ENCODE data around the gene FGF4. TPM values are rescaled to one million over a fixed set of nuclear protein-coding genes. Genes with fewer than 3 reads are reported as not detected.

The FGF4 gene
- total and polyA plus RNA-seq, 2 donors: 0.09 to 0.14 TPM

GRCh38 chr11:69744435-69744834 is 30.7 kb downstream of the FGF4 start:
- H3K4me1 ChIP-seq (ENCODE audit: control insufficient read depth in 2 of 2, insufficient read depth in 2 of 2, low read length in 2 of 2): no peaks in the 10 kb centered on the region
- no peaks in the 10 kb centered on the region for H3K36me3 ChIP-seq (ENCODE audit: control insufficient read depth in 2 of 2, insufficient read depth in 2 of 2, low read length in 1 of 2)
- H3K27ac ChIP-seq (ENCODE audit: low read depth in 1 of 2, low read length in 1 of 2): no peak overlapping the region
- H3K4me3 ChIP-seq (ENCODE audit: low read length in 2 of 2): no peak overlapping the region
- H3K9me3 ChIP-seq (ENCODE audit: control insufficient read depth in 2 of 2, insufficient read depth in 1 of 2, low read length in 1 of 2): no peaks in the 10 kb centered on the region
- DNase-seq (ENCODE audit: low read depth in 6 of 9, low spot score in 9 of 9): no peak
- 69% methylated on average over 7 of the region's 7 CpGs for WGBS
- peaks cover 0 to 22% of the 10 kb centered on the region in 2 donors for H3K27me3 ChIP-seq (ENCODE audit: control insufficient read depth in 2 of 2, insufficient read depth in 1 of 2, low read length in 1 of 2)

DNA sequence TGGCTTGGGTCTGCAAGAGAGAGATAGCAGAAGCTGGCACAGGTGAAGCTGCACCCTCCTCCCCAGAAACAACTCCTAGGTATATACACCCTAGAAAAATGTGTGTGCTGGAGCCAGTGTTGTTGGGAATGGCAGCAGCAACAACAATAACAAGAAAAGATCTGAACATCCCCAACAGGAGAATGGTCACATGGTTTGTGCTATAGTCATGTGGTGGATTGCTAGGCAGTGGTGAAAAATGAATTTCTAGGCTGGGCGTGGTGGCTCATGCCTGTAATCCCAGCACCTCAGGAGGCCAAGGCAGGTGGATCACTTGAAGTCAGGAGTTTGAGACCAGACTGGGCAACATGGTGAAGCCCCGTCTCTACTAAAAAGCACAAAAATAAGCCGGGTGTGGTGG is 40.3 kb downstream of the FGF4 start:
- H3K27ac ChIP-seq (ENCODE audit: low read depth in 1 of 2, low read length in 1 of 2): no peak overlapping the region
- H3K27me3 ChIP-seq (ENCODE audit: control insufficient read depth in 2 of 2, insufficient read depth in 1 of 2, low read length in 1 of 2): peaks cover 5 to 18% of the 10 kb centered on the region in 2 donors
- WGBS: 97% methylated on average over 3 of the region's 3 CpGs
- H3K36me3 ChIP-seq (ENCODE audit: control insufficient read depth in 2 of 2, insufficient read depth in 2 of 2, low read length in 1 of 2): no peaks in the 10 kb centered on the region
- peaks cover 0 to 16% of the 10 kb centered on the region in 2 donors for H3K9me3 ChIP-seq (ENCODE audit: control insufficient read depth in 2 of 2, insufficient read depth in 1 of 2, low read length in 1 of 2)
- DNase-seq (ENCODE audit: low read depth in 6 of 9, low spot score in 9 of 9): no peak
- no peaks in the 10 kb centered on the region for H3K4me1 ChIP-seq (ENCODE audit: control insufficient read depth in 2 of 2, insufficient read depth in 2 of 2, low read length in 2 of 2)
- no peak overlapping the region for H3K4me3 ChIP-seq (ENCODE audit: low read length in 2 of 2)

- Histone ChIP-seq H3K4me3 (ENCODE audit: low read length in 2 of 2) (no peak overlapping the region), H3K27ac (ENCODE audit: low read depth in 1 of 2, low read length in 1 of 2) (no peak overlapping the region), H3K9me3 (ENCODE audit: control insufficient read depth in 2 of 2, insufficient read depth in 1 of 2, low read length in 1 of 2) (peaks cover 0 to 16% of the 10 kb centered on the region in 2 donors), H3K4me1 (ENCODE audit: control insufficient read depth in 2 of 2, insufficient read depth in 2 of 2, low read length in 2 of 2) (peaks cover 0 to under 1% of the 10 kb centered on the region in 2 donors), H3K36me3 (ENCODE audit: control insufficient read depth in 2 of 2, insufficient read depth in 2 of 2, low read length in 1 of 2) (no peaks in the 10 kb centered on the region), H3K27me3 (ENCODE audit: control insufficient read depth in 2 of 2, insufficient read depth in 1 of 2, low read length in 1 of 2) (peaks cover 5 to 18% of the 10 kb centered on the region in 2 donors)
- 97% methylated on average over 2 of the region's 2 CpGs for WGBS
- DNase-seq (ENCODE audit: low read depth in 6 of 9, low spot score in 9 of 9): no peak
Observed at GRCh38 chr11:69734367-69734766, 40.8 kb downstream of the FGF4 start.

DNA sequence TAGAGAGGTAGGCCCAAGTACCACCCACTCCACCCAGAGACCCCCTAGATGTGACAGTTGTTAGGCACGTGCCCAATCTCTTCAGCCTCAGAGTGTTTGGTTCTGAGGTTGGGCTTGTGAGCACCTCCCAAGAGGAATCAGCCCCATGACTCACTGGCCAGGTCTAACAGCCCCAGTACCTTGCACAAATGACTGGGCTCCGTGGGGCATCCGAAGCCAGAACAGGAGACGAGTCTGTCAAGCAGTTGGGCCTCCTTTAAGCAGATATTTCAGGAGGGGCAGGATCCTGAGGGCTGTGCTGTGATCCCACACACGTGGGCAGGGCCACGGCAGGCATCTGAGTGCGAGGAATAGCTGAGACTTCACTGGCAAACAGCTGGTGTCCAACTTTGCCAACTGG is 42.2 kb downstream of the FGF4 start:
- 78% methylated on average over 7 of the region's 7 CpGs for WGBS
- Histone ChIP-seq H3K4me1 (ENCODE audit: control insufficient read depth in 2 of 2, insufficient read depth in 2 of 2, low read length in 2 of 2) (peaks cover 9 to 15% of the 10 kb centered on the region in 2 donors), H3K27ac (ENCODE audit: low read depth in 1 of 2, low read length in 1 of 2) (no peak overlapping the region), H3K4me3 (ENCODE audit: low read length in 2 of 2) (no peak overlapping the region), H3K36me3 (ENCODE audit: control insufficient read depth in 2 of 2, insufficient read depth in 2 of 2, low read length in 1 of 2) (no peaks in the 10 kb centered on the region), H3K9me3 (ENCODE audit: control insufficient read depth in 2 of 2, insufficient read depth in 1 of 2, low read length in 1 of 2) (peaks cover 0 to 8% of the 10 kb centered on the region in 2 donors), H3K27me3 (ENCODE audit: control insufficient read depth in 2 of 2, insufficient read depth in 1 of 2, low read length in 1 of 2) (peaks cover 5 to 27% of the 10 kb centered on the region in 2 donors)
- DNase-seq (ENCODE audit: low read depth in 6 of 9, low spot score in 9 of 9): no peak

GRCh38 chr11:69731110-69731509 is 44.0 kb downstream of the FGF4 start:
- Histone ChIP-seq H3K4me1 (ENCODE audit: control insufficient read depth in 2 of 2, insufficient read depth in 2 of 2, low read length in 2 of 2) (peaks cover 26 to 33% of the 10 kb centered on the region in 2 donors), H3K4me3 (ENCODE audit: low read length in 2 of 2) (no peak overlapping the region), H3K27me3 (ENCODE audit: control insufficient read depth in 2 of 2, insufficient read depth in 1 of 2, low read length in 1 of 2) (peaks cover 5 to 42% of the 10 kb centered on the region in 2 donors), H3K9me3 (ENCODE audit: control insufficient read depth in 2 of 2, insufficient read depth in 1 of 2, low read length in 1 of 2) (peaks cover 0 to 8% of the 10 kb centered on the region in 2 donors), H3K36me3 (ENCODE audit: control insufficient read depth in 2 of 2, insufficient read depth in 2 of 2, low read length in 1 of 2) (no peaks in the 10 kb centered on the region), H3K27ac (ENCODE audit: low read depth in 1 of 2, low read length in 1 of 2) (no peak overlapping the region)
- WGBS: 88% methylated on average over 11 of the region's 11 CpGs
- DNase-seq (ENCODE audit: low read depth in 6 of 9, low spot score in 9 of 9): no peak

DNA sequence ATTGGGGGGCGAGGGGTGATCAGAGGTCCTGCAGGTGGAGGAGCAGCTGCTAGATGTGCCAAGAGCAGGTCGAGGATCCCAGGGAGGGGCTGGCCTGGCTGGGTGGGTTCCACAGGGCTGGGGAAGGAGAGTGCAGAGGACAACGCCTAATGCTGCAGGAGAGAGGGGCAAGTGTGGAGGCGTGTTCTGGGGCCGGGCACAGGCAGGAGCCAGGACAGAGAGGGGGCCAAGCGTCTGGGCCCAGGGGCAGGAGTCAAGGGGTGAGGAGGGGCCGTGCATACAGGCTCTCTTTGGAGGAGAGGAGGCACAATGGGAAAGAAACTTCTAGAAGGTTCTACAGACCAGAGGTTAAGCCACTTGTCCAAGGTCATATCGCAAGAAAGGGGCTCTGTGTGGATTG is 44.6 kb downstream of the FGF4 start:
- peaks cover 0 to 8% of the 10 kb centered on the region in 2 donors for H3K9me3 ChIP-seq (ENCODE audit: control insufficient read depth in 2 of 2, insufficient read depth in 1 of 2, low read length in 1 of 2)
- H3K36me3 ChIP-seq (ENCODE audit: control insufficient read depth in 2 of 2, insufficient read depth in 2 of 2, low read length in 1 of 2): no peaks in the 10 kb centered on the region
- H3K4me1 ChIP-seq (ENCODE audit: control insufficient read depth in 2 of 2, insufficient read depth in 2 of 2, low read length in 2 of 2): peaks cover 30 to 38% of the 10 kb centered on the region in 2 donors
- DNase-seq (ENCODE audit: low read depth in 6 of 9, low spot score in 9 of 9): no peak
- H3K27ac ChIP-seq (ENCODE audit: low read depth in 1 of 2, low read length in 1 of 2): no peak overlapping the region
- no peak overlapping the region for H3K4me3 ChIP-seq (ENCODE audit: low read length in 2 of 2)
- H3K27me3 ChIP-seq (ENCODE audit: control insufficient read depth in 2 of 2, insufficient read depth in 1 of 2, low read length in 1 of 2): peaks cover 7 to 46% of the 10 kb centered on the region in 2 donors
- 91% methylated on average over 8 of the region's 8 CpGs for WGBS

DNA sequence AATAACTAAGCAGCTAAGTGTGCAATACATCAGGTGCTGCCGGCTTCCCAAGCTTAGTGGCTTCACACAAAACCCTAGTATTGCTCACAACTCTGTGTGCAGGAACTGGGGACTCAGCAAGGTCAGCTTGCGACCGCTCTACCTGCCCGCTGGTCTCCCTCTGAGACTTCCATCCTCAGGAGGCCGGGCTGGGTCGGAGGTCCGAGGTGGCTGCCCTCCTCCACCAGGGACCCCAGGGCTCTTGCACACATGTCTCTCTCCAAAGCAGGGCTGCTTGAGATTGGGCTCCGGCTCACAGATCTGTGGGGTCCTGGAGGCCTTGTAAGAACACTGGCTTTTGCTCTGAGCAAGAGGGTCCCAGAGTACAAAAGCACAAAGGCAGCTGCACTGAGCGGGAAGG is 45.9 kb downstream of the FGF4 start:
- H3K4me1 ChIP-seq (ENCODE audit: control insufficient read depth in 2 of 2, insufficient read depth in 2 of 2, low read length in 2 of 2): peaks cover 30 to 45% of the 10 kb centered on the region in 2 donors
- H3K27me3 ChIP-seq (ENCODE audit: control insufficient read depth in 2 of 2, insufficient read depth in 1 of 2, low read length in 1 of 2): peaks cover 7 to 46% of the 10 kb centered on the region in 2 donors
- no peaks in the 10 kb centered on the region for H3K36me3 ChIP-seq (ENCODE audit: control insufficient read depth in 2 of 2, insufficient read depth in 2 of 2, low read length in 1 of 2)
- WGBS: 94% methylated on average over 9 of the region's 9 CpGs
- H3K27ac ChIP-seq (ENCODE audit: low read depth in 1 of 2, low read length in 1 of 2): no peak overlapping the region
- DNase-seq (ENCODE audit: low read depth in 6 of 9, low spot score in 9 of 9): no peak
- no peak overlapping the region for H3K4me3 ChIP-seq (ENCODE audit: low read length in 2 of 2)
- H3K9me3 ChIP-seq (ENCODE audit: control insufficient read depth in 2 of 2, insufficient read depth in 1 of 2, low read length in 1 of 2): peaks cover 0 to 4% of the 10 kb centered on the region in 2 donors

DNA sequence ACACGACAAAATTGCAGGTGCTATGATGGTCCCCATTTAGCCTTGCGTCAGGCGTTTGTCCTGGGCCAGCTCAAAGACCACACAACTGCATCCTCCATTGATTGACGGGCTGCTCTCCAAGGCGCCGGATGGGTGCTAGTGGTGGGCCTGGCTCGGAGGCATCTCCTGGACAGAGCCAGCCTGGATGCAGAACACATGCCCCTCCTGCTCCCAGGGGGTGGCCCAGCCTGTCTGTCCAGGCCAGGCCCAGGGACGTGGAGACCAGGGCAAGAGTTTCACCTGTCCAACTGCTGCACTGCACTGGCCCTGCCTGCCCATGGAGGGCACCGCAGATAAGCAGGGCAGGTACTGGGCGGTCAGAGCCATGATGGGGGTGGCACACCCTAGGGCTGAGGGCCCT is 47.9 kb downstream of the FGF4 start:
- Histone ChIP-seq H3K27me3 (ENCODE audit: control insufficient read depth in 2 of 2, insufficient read depth in 1 of 2, low read length in 1 of 2) (peaks cover 6 to 53% of the 10 kb centered on the region in 2 donors), H3K36me3 (ENCODE audit: control insufficient read depth in 2 of 2, insufficient read depth in 2 of 2, low read length in 1 of 2) (no peaks in the 10 kb centered on the region), H3K4me1 (ENCODE audit: control insufficient read depth in 2 of 2, insufficient read depth in 2 of 2, low read length in 2 of 2) (peaks cover 30 to 45% of the 10 kb centered on the region in 2 donors), H3K4me3 (ENCODE audit: low read length in 2 of 2) (no peak overlapping the region), H3K9me3 (ENCODE audit: control insufficient read depth in 2 of 2, insufficient read depth in 1 of 2, low read length in 1 of 2) (no peaks in the 10 kb centered on the region), H3K27ac (ENCODE audit: low read depth in 1 of 2, low read length in 1 of 2) (no peak overlapping the region)
- 89% methylated on average over 10 of the region's 10 CpGs for WGBS
- DNase-seq (ENCODE audit: low read depth in 6 of 9, low spot score in 9 of 9): no peak

DNA sequence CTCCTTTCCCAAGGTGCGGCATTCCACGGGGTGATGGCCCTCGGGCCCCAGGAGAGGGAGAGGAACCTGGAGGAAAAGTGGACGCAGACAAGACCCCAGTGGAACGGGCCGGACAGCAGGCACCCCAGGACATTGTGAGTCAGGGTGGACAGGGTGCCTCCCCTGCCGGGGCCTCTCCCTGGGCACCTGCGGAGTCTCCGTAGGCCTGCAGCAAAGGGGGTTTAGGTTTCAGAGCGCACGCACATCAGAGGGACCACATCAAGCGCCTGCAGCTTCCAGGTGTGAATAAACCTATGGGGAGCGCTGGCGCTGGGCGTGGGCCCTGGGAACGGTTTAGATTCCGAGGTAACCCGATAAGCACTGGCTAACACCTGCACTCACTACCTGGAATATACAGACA is 48.7 kb downstream of the FGF4 start:
- 28% methylated on average over 18 of the region's 18 CpGs for whole genome bisulfite sequencing
- peaks cover 30 to 45% of the 10 kb centered on the region in 2 donors for H3K4me1 ChIP-seq (ENCODE audit: control insufficient read depth in 2 of 2, insufficient read depth in 2 of 2, low read length in 2 of 2)
- peaks cover 8 to 54% of the 10 kb centered on the region in 2 donors for H3K27me3 ChIP-seq (ENCODE audit: control insufficient read depth in 2 of 2, insufficient read depth in 1 of 2, low read length in 1 of 2)
- H3K36me3 ChIP-seq (ENCODE audit: control insufficient read depth in 2 of 2, insufficient read depth in 2 of 2, low read length in 1 of 2): no peaks in the 10 kb centered on the region
- no peak overlapping the region for H3K27ac ChIP-seq (ENCODE audit: low read depth in 1 of 2, low read length in 1 of 2)
- no peak overlapping the region for H3K4me3 ChIP-seq (ENCODE audit: low read length in 2 of 2)
- peak; percentile 17 to 86 (median 55) for DNase-seq (ENCODE audit: low read depth in 6 of 9, low spot score in 9 of 9)
- H3K9me3 ChIP-seq (ENCODE audit: control insufficient read depth in 2 of 2, insufficient read depth in 1 of 2, low read length in 1 of 2): no peaks in the 10 kb centered on the region

All from thymus (tissue), 11 donors.